ENCODE data around the gene ANKRD50.

GRCh38 chr4:124710015-124710741 is 2.4 kb downstream of the ANKRD50 start:
- TF ChIP-seq CTCF (conservative IDR thresholded peaks at IDR 0.05; ENCODE audit: low read length) (no peak), EZH2phosphoT487 (IDR thresholded peaks at IDR 0.05; ENCODE audit: borderline replicate concordance) (no peak)
